CD14-positive monocyte (primary cell): ENCODE results near the gene CFAP57. TPM values are rescaled to one million over a fixed set of nuclear protein-coding genes. Genes with fewer than 3 reads are reported as not detected.

Experiments used
- DNase-seq, 3 donors: peaks; one replicate each; pipeline ENCODE4 v3.0.0-alpha.2; 2011 to 2022
- H2AFZ ChIP-seq: 2 replicates; pipeline ENCODE4 v1.6.0; 2012; ENCODE audit warnings: mild to moderate bottlenecking, low read depth, low read length, inconsistent platforms; ENCODE audit not compliant: insufficient read depth, poor library complexity, severe bottlenecking
- H3K27ac ChIP-seq, 2 donors: 1 replicate in 1 of 2; 2 replicates in 1 of 2; pipeline ENCODE4 v1.5.1; 2012 to 2013; ENCODE audit warnings: low read length in 2 of 2, control low read depth in 1 of 2, inconsistent platforms in 1 of 2, low read depth in 1 of 2, mild to moderate bottlenecking in 1 of 2
- H3K27me3 ChIP-seq, 2 donors: one replicate each; pipeline versions ENCODE4 v1.6.0 to v1.6.1; 2011 to 2013; ENCODE audit warnings: low read length in 2 of 2; ENCODE audit not compliant: control insufficient read depth in 2 of 2, insufficient read depth in 2 of 2
- H3K36me3 ChIP-seq, 2 donors: replicated peaks in 1 of 2; 1 replicate in 1 of 2; 2 replicates in 1 of 2; pipeline versions ENCODE4 v1.5.1 to v1.6.1; 2012 to 2013; ENCODE audit warnings: low read length in 2 of 2, control low read depth in 1 of 2, inconsistent platforms in 1 of 2, mild to moderate bottlenecking in 1 of 2; ENCODE audit not compliant: insufficient read depth in 2 of 2, control insufficient read depth in 1 of 2
- H3K4me1 ChIP-seq, 2 donors: 1 replicate in 1 of 2; 2 replicates in 1 of 2; pipeline versions ENCODE4 v1.5.1 to v1.6.1; 2012 to 2013; ENCODE audit warnings: low read length in 2 of 2, control low read depth in 1 of 2, inconsistent platforms in 1 of 2, mild to moderate bottlenecking in 1 of 2, moderate library complexity in 1 of 2; ENCODE audit not compliant: insufficient read depth in 2 of 2, control insufficient read depth in 1 of 2
- H3K4me2 ChIP-seq: replicated peaks from 2 replicates; pipeline ENCODE3; 2012; ENCODE audit warnings: low read length, moderate library complexity, mild to moderate bottlenecking; ENCODE audit not compliant: poor library complexity, severe bottlenecking; ENCODE audit errors: extremely low read depth
- H3K4me3 ChIP-seq, 3 experiments: fragments of 200-600 bp in 1 of 3; sonication (generic) in 1 of 3; replicated peaks in 1 of 3; 1 replicate in 2 of 3; 2 replicates in 1 of 3; pipeline ENCODE4 v1.5.1; 2011 to 2013; ENCODE audit warnings: low read length in 3 of 3, mild to moderate bottlenecking in 3 of 3, control low read depth in 2 of 3, low read depth in 2 of 3, inconsistent platforms in 1 of 3, moderate library complexity in 1 of 3
- H3K79me2 ChIP-seq: 2 replicates; pipeline ENCODE4 v1.6.0; 2012; ENCODE audit warnings: mild to moderate bottlenecking, control low read depth, inconsistent platforms, low read length, moderate library complexity; ENCODE audit not compliant: insufficient read depth
- H3K9ac ChIP-seq: 2 replicates; pipeline ENCODE4 v1.6.0; 2017; ENCODE audit warnings: low read length, mild to moderate bottlenecking; ENCODE audit not compliant: insufficient read depth, poor library complexity, severe bottlenecking
- H3K9me3 ChIP-seq, 2 donors: replicated peaks in 1 of 2; 1 replicate in 1 of 2; 2 replicates in 1 of 2; pipeline versions ENCODE4 v1.5.1 to v1.6.1; 2012 to 2013; ENCODE audit warnings: low read length in 2 of 2, control low read depth in 1 of 2; ENCODE audit not compliant: control insufficient read depth in 1 of 2, insufficient read depth in 1 of 2
- H4K20me1 ChIP-seq: 2 replicates; pipeline ENCODE4 v1.6.0; 2012; ENCODE audit warnings: mild to moderate bottlenecking, low read length, control low read depth, moderate library complexity; ENCODE audit not compliant: insufficient read depth
- H3K27ac Mint-ChIP-seq, 7 donors: one replicate each; pipeline ENCODE4 v1.8.0; 2020; ENCODE audit warnings: mild to moderate bottlenecking in 7 of 7, mixed read lengths in 7 of 7, moderate library complexity in 6 of 7, inconsistent platforms in 2 of 7
- H3K27me3 Mint-ChIP-seq, 3 donors: one replicate each; pipeline ENCODE4 v1.8.0; 2021 to 2022; ENCODE audit warnings: low read depth in 3 of 3, mild to moderate bottlenecking in 3 of 3, mixed read lengths in 3 of 3, moderate library complexity in 3 of 3, inconsistent platforms in 1 of 3
- H3K36me3 Mint-ChIP-seq, 2 donors: one replicate each; pipeline ENCODE4 v1.8.0; 2020; ENCODE audit warnings: mixed read lengths in 2 of 2, inconsistent platforms in 1 of 2, mild to moderate bottlenecking in 1 of 2
- H3K4me1 Mint-ChIP-seq: one replicate; pipeline ENCODE4 v1.8.0; 2020; ENCODE audit warnings: mild to moderate bottlenecking, mixed read lengths
- H3K4me3 Mint-ChIP-seq, 2 donors: one replicate each; pipeline ENCODE4 v1.8.0; 2020; ENCODE audit warnings: mild to moderate bottlenecking in 2 of 2, mixed read lengths in 2 of 2, moderate library complexity in 1 of 2
- H3K9me3 Mint-ChIP-seq, 7 donors: one replicate each; pipeline ENCODE4 v1.8.0; 2020 to 2022; ENCODE audit warnings: mixed read lengths in 7 of 7, mild to moderate bottlenecking in 6 of 7, moderate library complexity in 6 of 7, inconsistent platforms in 2 of 7
- CTCF ChIP-seq: fragments of 200-600 bp; IDR thresholded peaks from one replicate; pipeline ENCODE4 v1.8.0; 2022; ENCODE audit warnings: antibody characterized with exemption, mild to moderate bottlenecking
- WGBS: methylation state at CpG from one replicate; pipeline ENCODE4 v1.1.5; 2013; ENCODE audit warnings: missing lambda C conversion rate; ENCODE audit not compliant: insufficient coverage; 5-methylcytosine and 5-hydroxymethylcytosine counted together
- intact Hi-C, 2 donors: fragments of 100-400 bp; cut with micrococcal nuclease; formaldehyde crosslinking; loops; one replicate each; pipeline versions ENCODE4 v1.15.0 to v1.15.1; 2023
- polyA plus RNA-seq, 3 donors: library from polyadenylated mRNA; depleted of rRNA in 1 of 3; unstranded in 2 of 3; stranded (reverse) in 1 of 3; fragments of 300-500 nt in 2 of 3; fragments of >200 nt in 1 of 3; fragmentation: Illumina TruSeq in 2 of 3; gene quantifications; 1 replicate in 2 of 3; 2 replicates in 1 of 3; pipeline ENCODE4 v1.2.3, GENCODE V29; 2012 to 2021

Gene CFAP57
- polyA plus RNA-seq, 3 donors = 0.01 to 0.05 TPM; not detected in 1

- Histone ChIP-seq H3K9ac (no peak overlapping the region), H3K4me2 (no peak overlapping the region), H3K79me2 (no peaks in the 10 kb centered on the region), H3K4me1 (peaks cover 6 to 8% of the 10 kb centered on the region in 2 donors), H3K27me3 (peaks cover 28 to 45% of the 10 kb centered on the region in 2 donors), H2AFZ (no peak overlapping the region), H3K27ac (no peak overlapping the region), H3K9me3 (peaks cover 0 to 12% of the 10 kb centered on the region in 2 donors), H3K36me3 (no peaks in the 10 kb centered on the region), H4K20me1 (no peaks in the 10 kb centered on the region), H3K4me3 (no peak overlapping the region)
- Mint-ChIP-seq H3K27ac (peak overlapping the region in 1 of 7 donors; percentile 36), H3K9me3 (peaks cover 0 to 12% (median 2%) of the 10 kb centered on the region in 7 donors), H3K36me3 (peaks cover 0 to under 1% of the 10 kb centered on the region in 2 donors), H3K4me3 (no peak overlapping the region), H3K4me1 (peaks cover 6% of the 10 kb centered on the region), H3K27me3 (peaks cover 34 to 45% (median 36%) of the 10 kb centered on the region in 3 donors)
- 50% methylated on average over 7 of the region's 7 CpGs for WGBS
- intact Hi-C loops = no loop called here
- no peak for DNase-seq
- TF ChIP-seq CTCF = peak; percentile 19
Measured at GRCh38 chr1:43143441-43143888, 28.7 kb upstream of the CFAP57 start.

- Histone ChIP-seq H3K79me2 (no peaks in the 10 kb centered on the region), H3K27ac (no peak overlapping the region), H2AFZ (no peak overlapping the region), H3K36me3 (no peaks in the 10 kb centered on the region), H3K4me1 (peaks cover 6 to 8% of the 10 kb centered on the region in 2 donors), H3K27me3 (peaks cover 34 to 53% of the 10 kb centered on the region in 2 donors), H3K9me3 (peaks cover 0 to 12% of the 10 kb centered on the region in 2 donors), H3K4me3 (no peak overlapping the region), H4K20me1 (no peaks in the 10 kb centered on the region), H3K9ac (no peak overlapping the region), H3K4me2 (no peak overlapping the region)
- TF ChIP-seq CTCF = no peak
- peaks cover 41 to 52% (median 44%) of the 10 kb centered on the region in 3 donors for H3K27me3 Mint-ChIP-seq
- peaks cover 6% of the 10 kb centered on the region for H3K4me1 Mint-ChIP-seq
- H3K27ac Mint-ChIP-seq = peak overlapping the region in 1 of 7 donors; percentile 0
- H3K36me3 Mint-ChIP-seq = peaks cover 0 to 3% of the 10 kb centered on the region in 2 donors
- DNase-seq = no peak
- H3K9me3 Mint-ChIP-seq = peaks cover 0 to 12% (median 5%) of the 10 kb centered on the region in 7 donors
- intact Hi-C loops = no loop called here
- peak overlapping the region in 1 of 2 donors; percentile 59 for H3K4me3 Mint-ChIP-seq
Measured at GRCh38 chr1:43144237-43144636, 27.9 kb upstream of the CFAP57 start.
